HL-60 (cell line): Measurements from ENCODE around the gene ENTPD1.

Source experiments
- CTCF ChIP-seq: IDR thresholded peaks from one replicate; pipeline ENCODE4 v1.5.1; 2011; ENCODE audit warnings: low read length, control low read depth, inconsistent platforms; ENCODE audit not compliant: insufficient read depth
- REST ChIP-seq: IDR thresholded peaks from 2 replicates; pipeline ENCODE4 v1.6.1; 2012; ENCODE audit warnings: low read depth; ENCODE audit not compliant: insufficient replicate concordance

- no peak for TF ChIP-seq CTCF
- no peak for TF ChIP-seq REST
These were observed 94.8 kb downstream of the ENTPD1 start for GRCh38 chr10:95850791-95851190.
